RCC 7860 (cell line): Measurements from ENCODE around the gene MAD2L1BP.
A peak's percentile ranks its signal among the peaks of the same experiment; 100 is the strongest.

Source experiments
- DNase-seq: peaks from one replicate; pipeline ENCODE4 v3.0.0-alpha.2; 2015; ENCODE audit warnings: low spot score
- FAIRE-seq: peaks from 2 replicates; lab custom pipeline; 2012; peaks lifted over from hg19 to GRCh38; lab: Jason Lieb, UNC

The MAD2L1BP gene

DNA sequence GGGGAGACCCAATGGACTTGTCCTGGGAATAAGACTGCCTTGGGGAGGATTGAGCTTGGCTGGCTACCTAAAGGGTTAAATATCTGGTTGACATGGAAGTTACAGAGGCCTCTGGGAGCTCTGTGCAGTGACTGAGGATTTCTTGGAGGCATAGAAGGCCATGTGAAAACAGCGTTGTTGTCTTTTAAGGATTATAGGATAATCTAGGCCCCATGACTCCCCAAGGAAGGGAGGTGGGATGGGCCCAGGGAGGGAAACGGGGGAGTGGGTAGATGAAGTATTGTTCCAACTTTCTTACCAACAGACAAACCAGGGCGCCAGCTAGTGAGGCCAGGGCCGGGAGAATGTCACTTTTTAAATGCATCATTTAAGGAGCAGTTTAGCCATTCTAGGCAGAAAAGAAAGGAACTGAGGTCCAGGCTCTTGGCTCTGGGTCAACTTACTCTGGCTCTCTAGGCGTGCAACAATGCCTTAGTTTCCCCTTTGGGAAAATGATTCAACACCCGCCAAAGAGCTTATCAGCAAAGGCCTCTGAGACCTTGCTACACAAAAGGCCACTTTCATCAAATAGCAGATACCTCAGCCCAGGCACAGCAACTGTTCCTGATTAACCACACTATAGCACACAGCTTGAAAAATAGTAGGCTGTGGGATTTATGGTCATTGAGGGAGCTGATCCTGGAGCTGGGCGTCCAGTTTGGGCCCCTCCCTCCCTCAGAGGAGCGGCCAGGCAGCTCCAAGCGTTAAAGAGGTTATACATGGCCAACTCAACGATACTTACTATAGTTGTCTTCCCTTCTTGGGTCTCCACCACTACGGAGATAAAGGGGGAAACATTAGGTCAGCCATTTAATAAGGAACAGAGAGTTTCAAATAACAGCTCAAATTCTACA is 44.9 kb downstream of the MAD2L1BP start:
- FAIRE-seq, result no peak
- no peak for DNase-seq

DNA sequence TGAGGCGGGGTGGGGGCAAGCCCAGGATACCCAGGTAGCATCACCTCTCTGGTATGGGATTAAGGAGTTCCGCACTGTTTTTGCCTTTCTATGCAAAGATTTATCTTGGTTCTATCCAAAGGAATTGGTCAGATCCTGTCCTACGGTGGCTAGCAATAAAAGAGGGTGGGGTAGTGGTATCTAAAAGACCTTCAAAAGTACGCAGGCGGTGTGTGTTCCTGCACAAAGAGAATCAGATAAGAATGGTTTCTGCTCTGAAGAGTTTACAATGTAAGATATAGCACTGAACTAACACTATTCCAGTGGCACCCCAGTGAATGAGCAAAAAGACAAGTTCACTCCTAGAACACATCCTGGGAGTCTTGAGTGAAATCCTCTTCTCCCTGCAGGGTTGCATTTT is 45.7 kb downstream of the MAD2L1BP start:
- FAIRE-seq (no peak), DNase-seq (no peak)

DNA sequence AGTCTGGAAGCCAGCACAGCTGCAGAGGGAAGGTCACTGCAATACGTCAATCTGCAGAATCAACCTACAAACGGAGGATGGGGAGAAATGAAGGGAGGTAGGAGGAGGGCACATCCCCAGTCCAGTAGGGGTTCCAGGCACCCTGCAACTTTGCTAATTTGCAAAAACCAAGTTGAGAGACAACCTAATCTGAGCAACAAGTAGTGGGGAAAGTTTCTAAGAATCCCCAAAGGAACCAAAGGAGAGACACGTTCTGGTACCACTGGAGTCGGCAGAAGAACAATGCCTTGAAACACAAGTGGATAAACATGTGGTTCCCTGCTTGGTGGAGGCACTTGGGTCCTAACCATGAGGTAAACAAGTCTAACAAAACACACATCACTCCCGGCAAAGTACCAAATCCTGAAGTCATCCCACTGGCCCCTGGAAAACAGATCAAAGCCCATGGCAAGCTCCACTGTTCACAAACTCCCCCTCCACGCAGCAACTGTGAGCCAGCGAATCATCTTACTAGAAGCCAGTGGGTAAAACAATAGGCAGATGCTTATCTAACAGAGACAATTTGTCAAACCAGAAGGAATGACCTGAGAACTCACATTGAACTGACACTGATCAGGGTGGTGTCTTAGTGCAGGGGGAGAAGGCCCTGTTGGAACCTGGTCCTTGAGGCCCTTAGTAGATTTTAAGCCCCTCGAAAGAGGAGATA is 47.2 kb downstream of the MAD2L1BP start:
- no peak for FAIRE-seq
- no peak for DNase-seq

DNA sequence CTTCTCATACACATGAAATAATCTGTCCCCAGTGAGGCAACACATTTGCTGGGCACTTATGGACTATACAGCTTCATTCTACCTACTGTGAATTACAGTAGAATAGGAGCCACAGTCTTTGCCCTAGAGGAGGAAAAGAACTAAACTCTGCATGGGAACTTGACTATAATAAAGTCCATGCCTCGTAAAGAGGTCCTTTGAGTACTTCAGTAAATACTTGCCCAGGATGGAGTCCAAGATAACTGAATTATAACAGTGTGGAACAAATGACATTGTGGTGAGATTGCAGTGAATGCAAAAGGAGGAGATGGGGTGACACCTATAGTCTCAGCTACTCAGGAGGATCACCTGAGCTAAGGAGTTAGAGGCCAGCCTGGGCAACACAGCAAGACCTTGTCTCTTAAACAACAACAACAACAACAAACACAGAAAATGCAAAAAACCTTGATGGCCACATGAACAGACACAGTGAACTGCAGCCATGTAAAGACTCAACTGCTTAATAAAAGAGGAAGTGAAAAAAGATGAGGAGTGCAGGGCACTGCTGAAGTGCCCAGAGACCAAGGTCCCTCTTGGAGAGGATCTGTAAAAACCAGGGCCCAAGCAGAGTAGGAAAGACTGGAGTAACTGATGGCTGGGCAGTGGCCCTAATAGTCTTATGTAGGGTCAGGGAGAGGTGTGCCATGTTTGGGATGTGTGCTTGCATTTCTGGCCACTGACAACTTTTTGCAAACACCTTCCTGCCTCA is 48.2 kb downstream of the MAD2L1BP start:
- no peak for DNase-seq
- no peak for FAIRE-seq

DNA sequence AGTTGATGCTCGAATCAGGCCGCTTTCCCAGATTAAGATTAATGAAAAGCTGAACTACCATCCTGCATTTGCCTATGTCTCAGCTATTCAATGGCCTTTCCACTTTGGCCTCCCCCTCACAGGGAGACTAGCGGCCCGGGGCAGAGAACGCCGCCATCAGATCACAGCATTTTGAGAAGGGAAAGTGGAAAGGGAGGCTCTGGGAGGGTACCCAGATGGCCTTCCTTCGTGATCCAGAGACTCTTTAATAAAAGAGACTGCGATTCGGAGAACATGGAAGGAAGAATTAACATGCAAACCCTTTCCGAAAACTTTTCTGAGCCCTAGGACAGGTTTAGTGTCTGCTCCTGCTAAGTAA is 51.4 kb downstream of the MAD2L1BP start:
- no peak for FAIRE-seq

DNA sequence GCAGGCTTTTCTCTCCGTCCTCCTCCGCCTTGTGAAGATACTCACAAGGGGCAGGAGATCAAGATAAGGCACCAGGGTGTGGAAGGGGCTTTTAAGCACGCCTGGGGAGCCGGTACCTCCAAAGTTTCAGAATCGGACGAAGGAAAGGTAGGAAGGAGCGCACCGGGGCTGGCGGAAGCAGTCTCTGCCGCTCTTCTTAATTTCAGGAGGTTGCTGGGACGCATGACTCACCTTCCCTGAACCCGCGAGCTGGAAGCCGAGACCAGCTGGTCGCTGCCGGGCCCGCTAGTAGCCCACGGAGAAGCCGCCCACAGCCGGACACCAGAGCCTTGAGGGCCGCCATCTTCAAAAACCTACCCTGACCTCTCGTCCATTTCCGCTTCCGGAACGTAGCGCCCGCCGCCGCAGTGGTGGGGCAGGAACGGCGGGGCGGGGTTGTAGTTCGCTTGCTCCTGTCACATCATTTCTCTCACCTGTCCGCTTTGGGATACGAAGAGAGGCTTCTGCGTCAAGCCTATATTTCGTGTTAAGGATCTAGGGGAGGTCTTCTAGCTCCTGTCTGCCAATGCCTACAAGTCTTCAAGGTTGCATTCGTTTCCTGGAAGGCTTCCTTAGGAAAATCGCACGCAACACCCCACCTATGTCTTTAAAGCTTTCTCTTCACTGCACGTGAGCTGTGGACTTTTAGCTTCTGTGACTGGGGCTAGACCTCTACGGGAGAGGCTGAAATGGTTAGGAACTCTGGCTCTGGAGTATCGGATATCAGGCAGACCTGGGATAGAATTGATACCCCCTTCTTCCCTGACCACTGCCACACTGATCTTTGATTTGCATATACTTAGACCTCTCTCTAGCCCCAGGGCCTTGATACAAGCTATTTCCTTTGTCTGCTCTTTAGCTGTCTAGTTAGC is 52.1 kb downstream of the MAD2L1BP start, which contains the start of gene MRPS18A:
TSS of gene MRPS18A (minus strand) at position 355 of the 911 bp plus-strand sequence. CDS start at position 343, 12 bp downstream.
- DNase-seq (peak; percentile 50), FAIRE-seq (no peak)

More for the DNA sequence above, 51.4 kb downstream of the MAD2L1BP start:
- DNase-seq, result no peak

DNA sequence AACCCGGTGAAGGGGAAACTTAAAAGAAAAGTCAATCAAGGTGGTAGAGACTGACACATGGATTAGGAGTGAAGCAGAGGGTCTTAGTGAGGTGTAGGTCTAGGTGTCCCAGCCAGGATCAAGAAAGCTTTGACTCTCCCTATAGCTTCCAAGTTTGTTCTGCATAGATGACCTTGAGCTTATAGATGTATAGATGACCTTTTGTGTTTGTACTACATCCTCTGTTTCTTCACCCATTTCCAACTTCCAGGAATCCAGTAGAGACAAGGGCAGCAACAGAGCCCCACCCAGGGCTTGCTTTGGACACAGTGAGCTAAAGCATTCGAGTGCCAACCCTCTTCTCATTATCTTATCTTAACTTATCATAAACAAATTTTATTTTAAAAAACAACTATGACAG is 53.8 kb downstream of the MAD2L1BP start:
- DNase-seq, result no peak
- FAIRE-seq, result no peak
